Measurements from ENCODE around the gene DCAF15. TPM values are rescaled to one million over a fixed set of nuclear protein-coding genes. Genes with fewer than 3 reads are reported as not detected.

DCAF15 gene
- total RNA-seq, 4 donors from 2014 or later, result 15.8 to 64.4 (median 31.4) TPM

DNA sequence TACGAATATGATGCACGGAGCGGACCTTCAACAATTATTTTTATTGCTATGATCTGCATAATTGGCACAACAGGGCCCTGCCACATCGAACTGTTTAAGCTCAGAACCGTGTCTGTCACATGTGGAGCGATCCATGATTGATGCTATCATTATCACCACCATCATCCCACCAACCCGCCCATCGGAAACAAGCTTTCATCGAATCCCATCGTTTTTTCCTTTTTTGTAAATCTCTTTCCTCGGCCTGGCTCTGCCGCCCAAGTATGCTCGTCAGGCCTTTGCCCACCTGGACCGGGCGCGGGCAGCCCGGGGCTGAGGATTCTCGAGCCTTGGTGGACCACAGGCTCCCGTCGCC is 533 bp upstream of the DCAF15 start:
- Histone ChIP-seq H3K27me3 (no peaks in the 10 kb centered on the region), H3K4me1 (peaks cover 0 to 14% (median 5%) of the 10 kb centered on the region in 4 donors), H3K9me3 (no peaks in the 10 kb centered on the region), H3K4me3 (peak overlapping the region; percentile 76 to 99 (median 89)), H3K36me3 (peaks cover 0 to 27% (median 0%) of the 10 kb centered on the region in 3 donors), H3K27ac (peak overlapping the region in 1 of 4 donors; percentile 92)
- TF ChIP-seq, protein P1, sequence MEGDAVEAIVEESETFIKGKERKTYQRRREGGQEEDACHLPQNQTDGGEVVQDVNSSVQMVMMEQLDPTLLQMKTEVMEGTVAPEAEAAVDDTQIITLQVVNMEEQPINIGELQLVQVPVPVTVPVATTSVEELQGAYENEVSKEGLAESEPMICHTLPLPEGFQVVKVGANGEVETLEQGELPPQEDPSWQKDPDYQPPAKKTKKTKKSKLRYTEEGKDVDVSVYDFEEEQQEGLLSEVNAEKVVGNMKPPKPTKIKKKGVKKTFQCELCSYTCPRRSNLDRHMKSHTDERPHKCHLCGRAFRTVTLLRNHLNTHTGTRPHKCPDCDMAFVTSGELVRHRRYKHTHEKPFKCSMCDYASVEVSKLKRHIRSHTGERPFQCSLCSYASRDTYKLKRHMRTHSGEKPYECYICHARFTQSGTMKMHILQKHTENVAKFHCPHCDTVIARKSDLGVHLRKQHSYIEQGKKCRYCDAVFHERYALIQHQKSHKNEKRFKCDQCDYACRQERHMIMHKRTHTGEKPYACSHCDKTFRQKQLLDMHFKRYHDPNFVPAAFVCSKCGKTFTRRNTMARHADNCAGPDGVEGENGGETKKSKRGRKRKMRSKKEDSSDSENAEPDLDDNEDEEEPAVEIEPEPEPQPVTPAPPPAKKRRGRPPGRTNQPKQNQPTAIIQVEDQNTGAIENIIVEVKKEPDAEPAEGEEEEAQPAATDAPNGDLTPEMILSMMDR (IDR thresholded peaks at IDR 0.05), result no peak
- TF ChIP-seq POLR2A (IDR thresholded peaks at IDR 0.05), result no peak
- no peak for DNase-seq

DNA sequence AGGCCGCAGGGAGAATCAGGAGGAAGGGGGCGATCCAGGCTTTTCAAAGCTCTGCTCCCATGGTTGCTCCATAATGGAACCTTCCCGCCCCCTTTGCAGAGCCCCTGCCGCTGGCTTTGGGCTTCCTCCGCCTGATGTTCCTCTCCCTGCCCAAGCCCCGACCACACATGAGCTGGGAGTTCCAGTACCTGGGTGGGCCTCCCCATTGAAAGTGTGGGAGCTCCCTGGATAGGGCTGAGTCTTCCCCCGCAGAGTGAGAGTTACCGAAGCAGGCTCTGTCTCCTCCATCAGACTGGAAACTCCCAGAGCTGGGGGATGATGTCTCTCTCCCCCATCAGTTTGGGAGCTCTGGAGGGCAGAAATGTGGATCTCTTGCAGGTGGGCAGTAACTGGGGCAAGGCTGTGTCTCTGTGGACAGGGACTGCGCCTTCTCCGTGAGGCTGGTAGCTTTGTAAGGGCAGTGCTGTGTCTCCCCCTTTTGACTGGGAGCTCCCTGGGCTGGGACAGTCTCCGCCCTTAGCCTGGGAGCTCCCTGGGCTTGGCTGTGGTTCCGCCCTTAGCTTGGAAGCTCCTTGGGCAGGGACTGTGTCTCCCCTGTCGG is 722 bp downstream of the DCAF15 start:
- Histone ChIP-seq H3K4me3 (peak overlapping the region; percentile 76 to 99 (median 89)), H3K9me3 (no peaks in the 10 kb centered on the region), H3K27ac (peak overlapping the region; percentile 83 to 92 (median 90)), H3K36me3 (peaks cover 0 to 39% (median 0%) of the 10 kb centered on the region in 3 donors), H3K27me3 (no peaks in the 10 kb centered on the region), H3K4me1 (peaks cover 0 to 14% (median 5%) of the 10 kb centered on the region in 4 donors)
- DNase-seq, result peak in 1 of 3 donors; percentile 70
- TF ChIP-seq, protein P1 (IDR thresholded peaks at IDR 0.05), result peak in 2 of 6 experiments; percentile 1 to 19
- peak in 1 of 2 donors; percentile 22 for TF ChIP-seq POLR2A (IDR thresholded peaks at IDR 0.05)

DNA sequence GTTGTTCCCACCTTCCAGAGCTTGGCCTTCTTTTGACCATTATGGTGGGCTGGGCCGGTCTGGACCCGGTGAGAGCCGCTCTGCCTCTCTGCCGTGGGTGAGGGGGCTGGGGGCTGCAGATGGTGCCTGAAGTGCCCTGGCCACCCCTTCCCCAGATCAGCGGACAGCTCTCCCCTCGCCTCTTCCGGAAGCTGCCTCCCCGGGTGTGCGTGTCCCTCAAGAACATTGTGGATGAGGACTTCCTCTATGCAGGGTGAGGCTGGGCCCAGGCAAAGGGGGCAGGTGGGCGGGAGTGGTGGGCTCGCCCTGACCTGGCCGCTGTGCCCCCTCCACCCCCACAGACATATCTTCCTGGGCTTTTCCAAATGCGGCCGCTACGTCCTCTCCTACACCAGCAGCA is 1.9 kb downstream of the DCAF15 start:
- TF ChIP-seq POLR2A (IDR thresholded peaks at IDR 0.05), result no peak
- TF ChIP-seq, protein P1 (IDR thresholded peaks at IDR 0.05), result no peak
- Histone ChIP-seq H3K4me3 (no peak overlapping the region), H3K27me3 (no peaks in the 10 kb centered on the region), H3K9me3 (no peaks in the 10 kb centered on the region), H3K27ac (no peak overlapping the region), H3K4me1 (peaks cover 0 to 14% (median 5%) of the 10 kb centered on the region in 4 donors), H3K36me3 (peaks cover 0 to 51% (median 0%) of the 10 kb centered on the region in 3 donors)
- no peak for DNase-seq

DNA sequence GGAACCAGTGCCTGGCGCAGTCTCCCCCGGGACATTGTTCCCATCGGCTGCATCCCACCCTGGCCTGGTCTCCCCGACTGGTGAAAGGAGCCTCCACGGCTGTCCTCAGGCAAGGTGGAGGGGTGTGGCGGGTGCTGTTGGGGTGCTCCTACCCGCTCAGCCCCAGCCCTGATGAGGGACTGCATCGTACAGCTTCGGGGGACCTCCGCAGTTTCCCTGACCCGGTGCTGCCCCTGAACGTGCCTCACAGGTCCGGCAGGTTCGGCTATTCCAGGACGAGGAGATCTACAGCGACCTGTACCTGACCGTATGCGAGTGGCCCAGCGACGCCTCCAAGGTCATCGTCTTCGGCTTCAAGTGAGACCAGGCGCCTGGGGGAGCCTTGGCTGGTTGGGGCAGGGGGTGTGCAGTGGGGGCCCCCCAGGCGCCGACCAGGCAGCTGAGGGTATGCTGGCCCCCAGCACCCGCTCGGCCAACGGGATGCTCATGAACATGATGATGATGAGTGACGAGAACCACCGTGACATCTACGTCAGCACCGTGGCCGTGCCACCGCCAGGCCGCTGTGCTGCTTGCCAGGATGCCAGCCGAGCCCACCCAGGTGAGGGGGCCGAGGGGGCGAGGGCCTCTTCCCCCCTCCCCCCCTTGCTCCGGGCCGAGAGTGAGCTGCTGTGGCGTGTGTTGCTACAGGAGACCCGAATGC is 3.5 kb downstream of the DCAF15 start:
- TF ChIP-seq, protein P1 (IDR thresholded peaks at IDR 0.05), result no peak
- no peak for TF ChIP-seq POLR2A (IDR thresholded peaks at IDR 0.05)
- H3K4me1 ChIP-seq, result peaks cover 0 to 14% (median 5%) of the 10 kb centered on the region in 4 donors
- peaks cover 0 to 67% (median 0%) of the 10 kb centered on the region in 3 donors for H3K36me3 ChIP-seq
- H3K27me3 ChIP-seq, result no peaks in the 10 kb centered on the region
- H3K9me3 ChIP-seq, result no peaks in the 10 kb centered on the region
- H3K27ac ChIP-seq, result no peak overlapping the region
- no peak overlapping the region for H3K4me3 ChIP-seq
- DNase-seq, result no peak

DNA sequence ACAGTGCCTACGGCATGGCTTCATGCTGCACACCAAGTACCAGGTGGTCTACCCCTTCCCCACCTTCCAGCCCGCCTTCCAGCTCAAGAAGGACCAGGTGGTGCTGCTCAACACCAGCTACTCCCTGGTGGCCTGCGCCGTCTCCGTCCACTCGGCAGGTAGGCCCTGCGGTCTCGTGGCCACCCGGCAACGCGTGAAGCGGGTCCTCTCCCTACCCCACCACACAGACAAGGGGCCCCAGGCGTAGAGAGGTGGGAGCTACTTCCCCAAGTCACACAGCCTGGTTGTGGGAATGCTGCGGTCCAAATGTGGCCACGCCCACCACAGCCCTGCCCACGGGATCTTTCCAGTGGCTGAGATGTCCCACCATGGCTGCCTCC is 4.0 kb downstream of the DCAF15 start:
- H3K9me3 ChIP-seq, result no peaks in the 10 kb centered on the region
- TF ChIP-seq, protein P1 (IDR thresholded peaks at IDR 0.05), result no peak
- no peak for TF ChIP-seq POLR2A (IDR thresholded peaks at IDR 0.05)
- H3K4me3 ChIP-seq, result no peak overlapping the region
- H3K36me3 ChIP-seq, result peaks cover 0 to 72% (median 0%) of the 10 kb centered on the region in 3 donors
- no peaks in the 10 kb centered on the region for H3K27me3 ChIP-seq
- peaks cover 0 to 14% (median 5%) of the 10 kb centered on the region in 4 donors for H3K4me1 ChIP-seq
- no peak overlapping the region for H3K27ac ChIP-seq
- DNase-seq, result no peak
